HepG2 (cell line): ENCODE results near the gene AIF1. TPM values are rescaled to one million over a fixed set of nuclear protein-coding genes. Genes with fewer than 3 reads are reported as not detected.

Source experiments
- FOXC1 ChIP-seq: sonication (generic); formaldehyde crosslinking; IDR thresholded peaks from 2 replicates; pipeline ENCODE4 v1.8.0; 2022; ENCODE audit warnings: mild to moderate bottlenecking, missing genetic modification reagents, borderline replicate concordance
- MEIS1 ChIP-seq: sonication (generic); formaldehyde crosslinking; IDR thresholded peaks from 2 replicates; pipeline ENCODE4 v1.9.0; 2021; ENCODE audit warnings: mild to moderate bottlenecking, missing genetic modification reagents, moderate library complexity, borderline replicate concordance
- RAD21 ChIP-seq: fragments of 450-650 bp; formaldehyde crosslinking; IDR thresholded peaks from 2 replicates; pipeline ENCODE4 v1.5.0; 2020; ENCODE audit warnings: mild to moderate bottlenecking
- SATB2 ChIP-seq: sonication (generic); formaldehyde crosslinking; IDR thresholded peaks from 2 replicates; pipeline ENCODE4 v1.5.0; 2020; ENCODE audit warnings: missing genetic modification reagents
- ZFP36 ChIP-seq: fragments of 150-350 bp; IDR thresholded peaks from 2 replicates; pipeline ENCODE4 v1.6.1; 2018; ENCODE audit warnings: borderline replicate concordance, low read length, low read depth; ENCODE audit not compliant: partially characterized antibody
- ZFP62 ChIP-seq: sonication (generic); formaldehyde crosslinking; IDR thresholded peaks from 2 replicates; pipeline ENCODE4 v1.4.0; 2020; ENCODE audit warnings: missing genetic modification reagents
- ZNF354B ChIP-seq: sonication (generic); formaldehyde crosslinking; IDR thresholded peaks from 2 replicates; pipeline ENCODE4 v1.8.0; 2022; ENCODE audit warnings: mild to moderate bottlenecking, missing genetic modification reagents
- ZNF367 ChIP-seq: sonication (generic); formaldehyde crosslinking; IDR thresholded peaks from 2 replicates; pipeline ENCODE4 v1.4.0; 2020; ENCODE audit warnings: missing genetic modification reagents, borderline replicate concordance
- ZNF619 ChIP-seq: sonication (generic); formaldehyde crosslinking; IDR thresholded peaks from 2 replicates; pipeline ENCODE4 v1.4.0; 2020; ENCODE audit warnings: mild to moderate bottlenecking, missing genetic modification reagents
- ZNF792 ChIP-seq: IDR thresholded peaks from 2 replicates; pipeline ENCODE4 v1.6.1; 2016
- polyA plus RNA-seq, 8 experiments: library from polyadenylated mRNA; depleted of rRNA in 3 of 8; stranded (reverse) in 7 of 8; unstranded in 1 of 8; fragments of >200 nt; fragmentation: Illumina TruSeq in 4 of 8; extraction: Trizol in 4 of 8; gene quantifications; 2 replicates each; pipeline versions ENCODE4 v1.2.1 to v1.2.3, GENCODE V29; 2011 to 2016; ENCODE audit warnings: low read depth in 4 of 8, missing spikeins in 1 of 8, mixed read lengths in 1 of 8; ENCODE audit not compliant: insufficient read depth in 1 of 8
- total RNA-seq, 5 experiments: library from RNA; depleted of rRNA; stranded (reverse); fragments of >200 nt; fragmentation: Illumina TruSeq; extraction: Trizol; gene quantifications; 2 replicates each; pipeline ENCODE4 v1.2.3, GENCODE V29; 2016; ENCODE audit warnings: low read depth in 1 of 5
- TF ChIP-seq, protein P1 (sequence below): sonication (generic); formaldehyde crosslinking; IDR thresholded peaks from 2 replicates; pipeline ENCODE4 v1.4.0; 2020; ENCODE audit warnings: missing genetic modification reagents
- TF ChIP-seq, protein P2 (sequence below): sonication (generic); formaldehyde crosslinking; IDR thresholded peaks from 2 replicates; pipeline ENCODE4 v1.5.0; 2020; ENCODE audit warnings: mild to moderate bottlenecking, missing genetic modification reagents
- TF ChIP-seq, protein P3 (sequence below): sonication (generic); formaldehyde crosslinking; IDR thresholded peaks from 2 replicates; pipeline ENCODE4 v1.5.0; 2020; ENCODE audit warnings: mild to moderate bottlenecking, missing genetic modification reagents
- TF ChIP-seq, protein P4 (sequence below): sonication (generic); formaldehyde crosslinking; IDR thresholded peaks from 2 replicates; pipeline ENCODE4 v1.4.0; 2020; ENCODE audit warnings: mild to moderate bottlenecking, missing genetic modification reagents
- TF ChIP-seq, protein P5 (sequence below): sonication (generic); formaldehyde crosslinking; IDR thresholded peaks from 2 replicates; pipeline ENCODE4 v1.4.0; 2020; ENCODE audit warnings: missing genetic modification reagents, borderline replicate concordance
- TF ChIP-seq, protein P6 (sequence below): sonication (generic); formaldehyde crosslinking; IDR thresholded peaks from 2 replicates; pipeline ENCODE4 v1.8.0; 2023; ENCODE audit warnings: mild to moderate bottlenecking, missing genetic modification reagents

The AIF1 gene
- total and polyA plus RNA-seq, 2 of the 13 experiments (the other 11 are each of a cell fraction or from before 2014, with no cell fraction given) = 1.5 TPM; not detected in 1

DNA sequence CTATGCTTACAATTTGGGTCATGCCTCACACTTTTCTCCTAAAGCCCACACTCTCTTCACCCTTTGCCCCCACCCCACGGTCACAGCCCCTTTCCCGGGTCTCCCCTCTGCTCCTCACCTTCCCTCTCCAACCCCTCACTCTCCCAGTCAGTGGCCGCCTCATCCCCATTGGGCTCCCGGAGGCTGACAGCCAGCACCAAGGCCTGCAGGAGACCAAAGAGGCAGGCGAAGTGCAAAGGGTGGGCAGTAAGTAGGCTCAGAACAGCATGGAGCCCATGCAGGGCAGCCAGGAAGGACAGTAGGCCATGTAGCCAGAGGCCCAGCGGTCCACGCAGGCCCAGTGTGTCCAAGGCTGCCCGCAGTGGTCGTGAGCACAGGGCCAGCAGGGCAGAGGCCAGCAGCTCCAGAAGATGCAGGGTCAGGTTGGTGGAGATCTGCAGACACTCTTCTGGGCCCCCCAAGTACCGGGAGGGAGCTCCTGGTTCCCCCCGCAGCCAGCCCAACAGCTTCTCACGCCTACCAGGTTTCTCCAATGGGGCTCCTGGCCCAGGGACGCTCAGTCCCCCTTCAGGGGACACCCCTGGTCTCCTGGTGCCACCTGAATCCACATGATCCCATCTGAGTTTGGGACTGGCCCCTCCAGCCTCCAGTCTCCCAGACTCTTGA lies 44.1 kb downstream of the AIF1 start (continued):
- TF ChIP-seq, protein P1, sequence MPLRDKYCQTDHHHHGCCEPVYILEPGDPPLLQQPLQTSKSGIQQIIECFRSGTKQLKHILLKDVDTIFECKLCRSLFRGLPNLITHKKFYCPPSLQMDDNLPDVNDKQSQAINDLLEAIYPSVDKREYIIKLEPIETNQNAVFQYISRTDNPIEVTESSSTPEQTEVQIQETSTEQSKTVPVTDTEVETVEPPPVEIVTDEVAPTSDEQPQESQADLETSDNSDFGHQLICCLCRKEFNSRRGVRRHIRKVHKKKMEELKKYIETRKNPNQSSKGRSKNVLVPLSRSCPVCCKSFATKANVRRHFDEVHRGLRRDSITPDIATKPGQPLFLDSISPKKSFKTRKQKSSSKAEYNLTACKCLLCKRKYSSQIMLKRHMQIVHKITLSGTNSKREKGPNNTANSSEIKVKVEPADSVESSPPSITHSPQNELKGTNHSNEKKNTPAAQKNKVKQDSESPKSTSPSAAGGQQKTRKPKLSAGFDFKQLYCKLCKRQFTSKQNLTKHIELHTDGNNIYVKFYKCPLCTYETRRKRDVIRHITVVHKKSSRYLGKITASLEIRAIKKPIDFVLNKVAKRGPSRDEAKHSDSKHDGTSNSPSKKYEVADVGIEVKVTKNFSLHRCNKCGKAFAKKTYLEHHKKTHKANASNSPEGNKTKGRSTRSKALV (CRISPR knock-in tag) = no peak
- TF ChIP-seq ZFP62 (CRISPR knock-in tag) (no peak), ZNF354B (CRISPR knock-in tag) (no peak), ZNF367 (CRISPR knock-in tag) (no peak), FOXC1 (no peak), ZFP36 (no peak), SATB2 (CRISPR knock-in tag) (no peak), MEIS1 (CRISPR knock-in tag) (no peak), ZNF792 (CRISPR knock-in tag) (no peak), ZNF619 (CRISPR knock-in tag) (no peak), RAD21 (no peak)
- TF ChIP-seq, protein P2, sequence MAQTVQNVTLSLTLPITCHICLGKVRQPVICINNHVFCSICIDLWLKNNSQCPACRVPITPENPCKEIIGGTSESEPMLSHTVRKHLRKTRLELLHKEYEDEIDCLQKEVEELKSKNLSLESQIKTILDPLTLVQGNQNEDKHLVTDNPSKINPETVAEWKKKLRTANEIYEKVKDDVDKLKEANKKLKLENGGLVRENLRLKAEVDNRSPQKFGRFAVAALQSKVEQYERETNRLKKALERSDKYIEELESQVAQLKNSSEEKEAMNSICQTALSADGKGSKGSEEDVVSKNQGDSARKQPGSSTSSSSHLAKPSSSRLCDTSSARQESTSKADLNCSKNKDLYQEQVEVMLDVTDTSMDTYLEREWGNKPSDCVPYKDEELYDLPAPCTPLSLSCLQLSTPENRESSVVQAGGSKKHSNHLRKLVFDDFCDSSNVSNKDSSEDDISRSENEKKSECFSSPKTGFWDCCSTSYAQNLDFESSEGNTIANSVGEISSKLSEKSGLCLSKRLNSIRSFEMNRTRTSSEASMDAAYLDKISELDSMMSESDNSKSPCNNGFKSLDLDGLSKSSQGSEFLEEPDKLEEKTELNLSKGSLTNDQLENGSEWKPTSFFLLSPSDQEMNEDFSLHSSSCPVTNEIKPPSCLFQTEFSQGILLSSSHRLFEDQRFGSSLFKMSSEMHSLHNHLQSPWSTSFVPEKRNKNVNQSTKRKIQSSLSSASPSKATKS = no peak
- TF ChIP-seq, protein P3, sequence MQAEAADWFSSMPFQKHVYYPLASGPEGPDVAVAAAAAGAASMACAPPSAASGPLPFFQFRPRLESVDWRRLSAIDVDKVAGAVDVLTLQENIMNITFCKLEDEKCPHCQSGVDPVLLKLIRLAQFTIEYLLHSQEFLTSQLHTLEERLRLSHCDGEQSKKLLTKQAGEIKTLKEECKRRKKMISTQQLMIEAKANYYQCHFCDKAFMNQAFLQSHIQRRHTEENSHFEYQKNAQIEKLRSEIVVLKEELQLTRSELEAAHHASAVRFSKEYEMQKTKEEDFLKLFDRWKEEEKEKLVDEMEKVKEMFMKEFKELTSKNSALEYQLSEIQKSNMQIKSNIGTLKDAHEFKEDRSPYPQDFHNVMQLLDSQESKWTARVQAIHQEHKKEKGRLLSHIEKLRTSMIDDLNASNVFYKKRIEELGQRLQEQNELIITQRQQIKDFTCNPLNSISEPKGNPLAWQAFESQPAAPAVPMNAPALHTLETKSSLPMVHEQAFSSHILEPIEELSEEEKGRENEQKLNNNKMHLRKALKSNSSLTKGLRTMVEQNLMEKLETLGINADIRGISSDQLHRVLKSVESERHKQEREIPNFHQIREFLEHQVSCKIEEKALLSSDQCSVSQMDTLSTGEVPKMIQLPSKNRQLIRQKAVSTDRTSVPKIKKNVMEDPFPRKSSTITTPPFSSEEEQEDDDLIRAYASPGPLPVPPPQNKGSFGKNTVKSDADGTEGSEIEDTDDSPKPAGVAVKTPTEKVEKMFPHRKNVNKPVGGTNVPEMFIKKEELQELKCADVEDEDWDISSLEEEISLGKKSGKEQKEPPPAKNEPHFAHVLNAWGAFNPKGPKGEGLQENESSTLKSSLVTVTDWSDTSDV = peak; percentile 5; the same call in 1 of the 2 replicates
- TF ChIP-seq, protein P4, sequence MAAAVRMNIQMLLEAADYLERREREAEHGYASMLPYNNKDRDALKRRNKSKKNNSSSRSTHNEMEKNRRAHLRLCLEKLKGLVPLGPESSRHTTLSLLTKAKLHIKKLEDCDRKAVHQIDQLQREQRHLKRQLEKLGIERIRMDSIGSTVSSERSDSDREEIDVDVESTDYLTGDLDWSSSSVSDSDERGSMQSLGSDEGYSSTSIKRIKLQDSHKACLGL (CRISPR knock-in tag) = 0 out of 2 replicates have a peak, but pooled peaks have one; percentile 28
- TF ChIP-seq, protein P5, sequence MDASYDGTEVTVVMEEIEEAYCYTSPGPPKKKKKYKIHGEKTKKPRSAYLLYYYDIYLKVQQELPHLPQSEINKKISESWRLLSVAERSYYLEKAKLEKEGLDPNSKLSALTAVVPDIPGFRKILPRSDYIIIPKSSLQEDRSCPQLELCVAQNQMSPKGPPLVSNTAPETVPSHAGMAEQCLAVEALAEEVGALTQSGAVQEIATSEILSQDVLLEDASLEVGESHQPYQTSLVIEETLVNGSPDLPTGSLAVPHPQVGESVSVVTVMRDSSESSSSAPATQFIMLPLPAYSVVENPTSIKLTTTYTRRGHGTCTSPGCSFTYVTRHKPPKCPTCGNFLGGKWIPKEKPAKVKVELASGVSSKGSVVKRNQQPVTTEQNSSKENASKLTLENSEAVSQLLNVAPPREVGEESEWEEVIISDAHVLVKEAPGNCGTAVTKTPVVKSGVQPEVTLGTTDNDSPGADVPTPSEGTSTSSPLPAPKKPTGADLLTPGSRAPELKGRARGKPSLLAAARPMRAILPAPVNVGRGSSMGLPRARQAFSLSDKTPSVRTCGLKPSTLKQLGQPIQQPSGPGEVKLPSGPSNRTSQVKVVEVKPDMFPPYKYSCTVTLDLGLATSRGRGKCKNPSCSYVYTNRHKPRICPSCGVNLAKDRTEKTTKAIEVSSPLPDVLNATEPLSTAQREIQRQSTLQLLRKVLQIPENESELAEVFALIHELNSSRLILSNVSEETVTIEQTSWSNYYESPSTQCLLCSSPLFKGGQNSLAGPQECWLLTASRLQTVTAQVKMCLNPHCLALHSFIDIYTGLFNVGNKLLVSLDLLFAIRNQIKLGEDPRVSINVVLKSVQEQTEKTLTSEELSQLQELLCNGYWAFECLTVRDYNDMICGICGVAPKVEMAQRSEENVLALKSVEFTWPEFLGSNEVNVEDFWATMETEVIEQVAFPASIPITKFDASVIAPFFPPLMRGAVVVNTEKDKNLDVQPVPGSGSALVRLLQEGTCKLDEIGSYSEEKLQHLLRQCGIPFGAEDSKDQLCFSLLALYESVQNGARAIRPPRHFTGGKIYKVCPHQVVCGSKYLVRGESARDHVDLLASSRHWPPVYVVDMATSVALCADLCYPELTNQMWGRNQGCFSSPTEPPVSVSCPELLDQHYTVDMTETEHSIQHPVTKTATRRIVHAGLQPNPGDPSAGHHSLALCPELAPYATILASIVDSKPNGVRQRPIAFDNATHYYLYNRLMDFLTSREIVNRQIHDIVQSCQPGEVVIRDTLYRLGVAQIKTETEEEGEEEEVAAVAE (CRISPR knock-in tag) = no peak
- TF ChIP-seq, protein P6, sequence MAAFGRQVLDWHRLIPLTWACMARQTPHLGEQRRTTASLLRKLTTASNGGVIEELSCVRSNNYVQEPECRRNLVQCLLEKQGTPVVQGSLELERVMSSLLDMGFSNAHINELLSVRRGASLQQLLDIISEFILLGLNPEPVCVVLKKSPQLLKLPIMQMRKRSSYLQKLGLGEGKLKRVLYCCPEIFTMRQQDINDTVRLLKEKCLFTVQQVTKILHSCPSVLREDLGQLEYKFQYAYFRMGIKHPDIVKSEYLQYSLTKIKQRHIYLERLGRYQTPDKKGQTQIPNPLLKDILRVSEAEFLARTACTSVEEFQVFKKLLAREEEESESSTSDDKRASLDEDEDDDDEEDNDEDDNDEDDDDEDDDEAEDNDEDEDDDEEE = no peak
